Activated CD8-positive, alpha-beta memory T cell treated with anti-CD3 and anti-CD28 coated beads, Interleukin-2, amount 50 U/mL, for 48 hours (primary cell): ENCODE results near the gene TRABD.
A peak's percentile ranks its signal among the peaks of the same experiment; 100 is the strongest.

ENCODE experiments used
- DNase-seq: peaks from one replicate; pipeline ENCODE4 v3.0.0-alpha.2; 2020

The TRABD gene

GRCh38 chr22:50205781-50206569 lies 20.3 kb downstream of the TRABD start:
- DNase-seq, result no peak

- no peak for DNase-seq
These were observed 20.9 kb downstream of the TRABD start for GRCh38 chr22:50206599-50206998.

- DNase-seq, result no peak
These were observed 21.8 kb downstream of the TRABD start for GRCh38 chr22:50207383-50208140.

- DNase-seq, result no peak
These were observed 22.8 kb downstream of the TRABD start for GRCh38 chr22:50208430-50208938.

GRCh38 chr22:50208939-50209892 lies 23.5 kb downstream of the TRABD start:
- no peak for DNase-seq

GRCh38 chr22:50209893-50210292 lies 24.2 kb downstream of the TRABD start:
- peak; percentile 84 for DNase-seq

GRCh38 chr22:50210378-50211139 lies 24.8 kb downstream of the TRABD start:
- no peak for DNase-seq

GRCh38 chr22:50211147-50211546 lies 25.4 kb downstream of the TRABD start:
- DNase-seq, result no peak

GRCh38 chr22:50213263-50213662 lies 27.6 kb downstream of the TRABD start:
- no peak for DNase-seq

- DNase-seq, result no peak
These were observed 29.8 kb downstream of the TRABD start for GRCh38 chr22:50215297-50216054.

- DNase-seq, result no peak
These were observed 30.5 kb downstream of the TRABD start for GRCh38 chr22:50216055-50216683.

GRCh38 chr22:50216684-50217520 lies 31.2 kb downstream of the TRABD start:
- DNase-seq, result no peak

- no peak for DNase-seq
These were observed 31.9 kb downstream of the TRABD start for GRCh38 chr22:50217543-50218152.

GRCh38 chr22:50218153-50218995 lies 32.7 kb downstream of the TRABD start:
- DNase-seq, result no peak

- no peak for DNase-seq
These were observed 33.4 kb downstream of the TRABD start for GRCh38 chr22:50218996-50219727.

GRCh38 chr22:50219800-50220602 lies 34.3 kb downstream of the TRABD start:
- no peak for DNase-seq
